ENCODE data around the gene TOB2. TPM values are rescaled to one million over a fixed set of nuclear protein-coding genes. Genes with fewer than 3 reads are reported as not detected.

The TOB2 gene, protein sequence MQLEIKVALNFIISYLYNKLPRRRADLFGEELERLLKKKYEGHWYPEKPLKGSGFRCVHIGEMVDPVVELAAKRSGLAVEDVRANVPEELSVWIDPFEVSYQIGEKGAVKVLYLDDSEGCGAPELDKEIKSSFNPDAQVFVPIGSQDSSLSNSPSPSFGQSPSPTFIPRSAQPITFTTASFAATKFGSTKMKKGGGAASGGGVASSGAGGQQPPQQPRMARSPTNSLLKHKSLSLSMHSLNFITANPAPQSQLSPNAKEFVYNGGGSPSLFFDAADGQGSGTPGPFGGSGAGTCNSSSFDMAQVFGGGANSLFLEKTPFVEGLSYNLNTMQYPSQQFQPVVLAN
- 10 to 100 TPM; 38.5 to 40.8 TPM for total RNA-seq

GRCh38 chr22:41446639-41447434 is at the start of gene TOB2:
Gene TOB2, minus strand, starts transcription at chr22:41446801. Its CDS starts 9,456 bp downstream, at chr22:41437345.
- peak within 1 kb of the TSS; percentile 86 for H3K27ac Mint-ChIP-seq
- H3K36me3 Mint-ChIP-seq (ENCODE audit: low read depth) = peaks cover 62% of the 10 kb centered on the region
- peaks cover 11% of the 10 kb centered on the region for H3K4me1 Mint-ChIP-seq
- peak; percentile 63 for ATAC-seq (replicated peaks)
- H3K27me3 Mint-ChIP-seq = no peaks in the 10 kb centered on the region
- H3K4me3 Mint-ChIP-seq = peak within 1 kb of the TSS; percentile 85
- H3K9me3 Mint-ChIP-seq = no peaks in the 10 kb centered on the region

- H3K27ac Mint-ChIP-seq = peak overlapping the region; percentile 24
- no peak overlapping the region for H3K4me3 Mint-ChIP-seq
- ATAC-seq (replicated peaks) = no peak
- H3K4me1 Mint-ChIP-seq = peaks cover 4% of the 10 kb centered on the region
- no peaks in the 10 kb centered on the region for H3K9me3 Mint-ChIP-seq
- H3K27me3 Mint-ChIP-seq = no peaks in the 10 kb centered on the region
- H3K36me3 Mint-ChIP-seq (ENCODE audit: low read depth) = no peaks in the 10 kb centered on the region
Observed at GRCh38 chr22:41491374-41492100, 44.9 kb upstream of the TOB2 start.

- no peak overlapping the region for H3K4me3 Mint-ChIP-seq
- peaks cover 5% of the 10 kb centered on the region for H3K36me3 Mint-ChIP-seq (ENCODE audit: low read depth)
- H3K4me1 Mint-ChIP-seq = peaks cover 9% of the 10 kb centered on the region
- H3K27me3 Mint-ChIP-seq = no peaks in the 10 kb centered on the region
- H3K27ac Mint-ChIP-seq = no peak overlapping the region
- ATAC-seq (replicated peaks) = no peak
- H3K9me3 Mint-ChIP-seq = no peaks in the 10 kb centered on the region
Observed at GRCh38 chr22:41488596-41489385, 42.2 kb upstream of the TOB2 start.

DNA sequence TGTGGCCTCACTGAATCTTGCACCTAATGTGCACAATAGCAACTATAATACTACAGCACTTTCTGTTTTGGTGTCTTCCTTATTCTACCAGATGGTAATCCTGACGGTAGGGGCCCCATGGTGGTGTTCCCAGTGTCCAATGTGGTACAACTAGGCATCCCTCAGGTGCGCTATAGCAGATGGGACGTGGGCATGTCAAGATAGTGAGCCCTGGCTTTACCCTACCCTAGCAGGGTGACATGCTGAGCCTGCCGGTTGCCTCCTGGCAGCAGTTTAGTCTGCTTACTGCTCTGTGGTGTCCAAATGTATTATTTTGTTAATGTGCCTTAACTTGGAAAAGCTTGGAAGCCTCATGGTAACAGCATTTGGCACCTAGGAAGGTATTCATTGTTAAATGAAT is 41.5 kb upstream of the TOB2 start:
- H3K9me3 Mint-ChIP-seq = no peaks in the 10 kb centered on the region
- H3K4me3 Mint-ChIP-seq = no peak overlapping the region
- no peak for ATAC-seq (replicated peaks)
- no peaks in the 10 kb centered on the region for H3K27me3 Mint-ChIP-seq
- H3K4me1 Mint-ChIP-seq = peaks cover 9% of the 10 kb centered on the region
- peak overlapping the region; percentile 44 for H3K27ac Mint-ChIP-seq
- H3K36me3 Mint-ChIP-seq (ENCODE audit: low read depth) = peaks cover 5% of the 10 kb centered on the region

DNA sequence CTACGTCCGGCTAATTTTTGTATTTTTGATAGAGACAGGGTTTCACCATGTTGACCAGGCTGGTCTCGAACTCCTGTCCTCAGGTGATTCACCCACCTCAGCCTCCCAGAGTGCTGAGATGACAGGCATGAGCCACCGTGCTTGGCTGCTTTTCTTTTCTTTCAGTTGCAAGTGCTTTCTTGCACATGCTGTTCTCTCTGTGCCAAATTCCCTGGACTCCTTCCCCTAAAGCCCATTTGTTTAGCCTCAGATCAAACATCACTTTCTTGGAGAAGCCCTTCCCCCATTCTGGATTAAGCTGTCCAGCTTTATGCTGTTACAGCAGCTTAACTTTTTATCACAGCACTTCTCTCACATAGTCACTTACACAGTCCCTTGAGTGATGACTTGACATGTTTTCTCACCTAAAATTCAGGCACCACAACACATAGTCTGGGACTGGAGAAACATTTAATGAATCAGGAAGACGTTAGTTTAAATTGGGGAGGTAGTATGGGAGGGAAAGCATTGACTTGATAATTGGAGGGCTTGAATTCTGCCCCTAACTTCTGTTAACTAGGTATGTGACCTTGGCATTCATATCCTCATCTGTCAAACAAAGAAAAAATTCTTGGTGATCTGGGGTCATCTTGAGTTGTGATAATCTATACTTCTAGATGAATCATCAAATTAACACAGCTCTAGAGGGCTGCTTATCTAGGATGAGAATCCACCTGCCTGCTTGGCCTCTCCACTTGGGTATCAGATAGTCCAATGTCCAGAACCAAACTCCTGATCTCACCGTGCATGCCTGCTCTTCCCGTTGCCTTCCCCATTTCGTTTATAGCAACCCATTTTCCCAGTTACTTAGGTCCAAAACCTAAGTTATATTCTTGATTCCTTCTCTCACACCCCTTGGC is 40.7 kb upstream of the TOB2 start:
- Mint-ChIP-seq H3K4me1 (peaks cover 15% of the 10 kb centered on the region), H3K27ac (peak overlapping the region; percentile 44), H3K4me3 (no peak overlapping the region), H3K27me3 (no peaks in the 10 kb centered on the region), H3K36me3 (ENCODE audit: low read depth) (peaks cover 5% of the 10 kb centered on the region), H3K9me3 (no peaks in the 10 kb centered on the region)
- no peak for ATAC-seq (replicated peaks)

DNA sequence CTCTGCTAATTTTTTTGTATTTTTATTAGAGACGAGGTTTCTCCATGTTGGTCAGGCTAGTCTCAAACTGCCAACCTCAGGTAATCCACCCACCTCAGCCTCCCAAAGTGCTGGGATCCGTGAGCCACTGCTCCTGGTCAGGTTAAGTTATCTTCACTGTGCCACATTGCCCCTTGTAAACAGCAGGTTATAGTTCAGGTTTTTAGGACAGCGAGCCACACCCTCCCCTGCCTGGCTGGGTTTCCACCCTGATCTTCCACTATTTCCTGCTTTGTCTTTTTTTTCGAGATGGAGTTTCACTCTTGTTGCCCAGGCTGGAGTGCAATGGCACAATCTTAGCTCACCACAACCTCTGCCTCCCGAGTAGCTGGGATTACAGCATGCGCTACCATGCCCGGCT is 38.4 kb upstream of the TOB2 start:
- Mint-ChIP-seq H3K36me3 (ENCODE audit: low read depth) (peaks cover 5% of the 10 kb centered on the region), H3K4me3 (no peak overlapping the region), H3K27me3 (no peaks in the 10 kb centered on the region), H3K4me1 (peaks cover 18% of the 10 kb centered on the region), H3K9me3 (no peaks in the 10 kb centered on the region), H3K27ac (no peak overlapping the region)
- ATAC-seq (replicated peaks) = no peak

DNA sequence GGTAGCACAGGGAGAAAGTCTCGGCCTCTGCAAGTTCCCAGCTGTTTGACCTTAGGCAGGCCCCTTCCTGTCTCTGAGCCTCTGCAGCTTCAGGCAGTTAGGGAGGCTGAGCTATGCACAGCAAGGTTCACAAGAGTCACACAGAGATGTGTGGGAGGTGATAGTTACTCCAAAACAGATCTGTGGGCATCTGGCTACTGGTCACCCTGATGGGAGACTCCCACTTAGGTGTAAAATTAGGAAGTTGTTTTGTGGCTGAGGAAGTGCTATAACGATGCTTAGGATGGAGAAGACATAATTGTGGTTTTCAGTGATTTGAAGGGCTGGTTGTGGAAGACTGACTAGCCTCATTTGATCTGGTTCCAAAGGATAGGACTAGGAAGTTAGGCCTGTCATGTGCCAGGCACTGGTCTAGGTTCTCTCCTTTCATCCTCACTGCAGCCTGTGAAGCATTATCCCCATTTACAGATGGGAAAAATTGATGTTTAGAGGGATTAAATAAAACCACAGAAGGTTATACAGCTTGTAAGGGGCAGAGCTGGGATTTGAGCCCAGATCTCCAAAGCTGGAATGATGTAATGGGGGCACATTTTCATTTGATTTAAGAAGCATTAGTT is 35.8 kb upstream of the TOB2 start:
- no peak for ATAC-seq (replicated peaks)
- H3K27ac Mint-ChIP-seq = peak overlapping the region; percentile 84

GRCh38 chr22:41481925-41482318 is 35.3 kb upstream of the TOB2 start:
- no peaks in the 10 kb centered on the region for H3K9me3 Mint-ChIP-seq

More for the DNA sequence above, 35.8 kb upstream of the TOB2 start:
- no peaks in the 10 kb centered on the region for H3K27me3 Mint-ChIP-seq
- H3K4me3 Mint-ChIP-seq = no peak overlapping the region
- no peaks in the 10 kb centered on the region for H3K9me3 Mint-ChIP-seq
- H3K4me1 Mint-ChIP-seq = peaks cover 22% of the 10 kb centered on the region
- H3K36me3 Mint-ChIP-seq (ENCODE audit: low read depth) = peaks cover 14% of the 10 kb centered on the region

GRCh38 chr22:41481131-41481830 is 34.7 kb upstream of the TOB2 start:
- ATAC-seq (replicated peaks) = no peak
- Mint-ChIP-seq H3K27ac (peak overlapping the region; percentile 84), H3K9me3 (no peaks in the 10 kb centered on the region), H3K4me3 (no peak overlapping the region), H3K27me3 (no peaks in the 10 kb centered on the region), H3K36me3 (ENCODE audit: low read depth) (peaks cover 14% of the 10 kb centered on the region), H3K4me1 (peaks cover 18% of the 10 kb centered on the region)

More at GRCh38 chr22:41481925-41482318, 35.3 kb upstream of the TOB2 start:
- H3K4me3 Mint-ChIP-seq = no peak overlapping the region
- H3K4me1 Mint-ChIP-seq = peaks cover 18% of the 10 kb centered on the region
- no peaks in the 10 kb centered on the region for H3K27me3 Mint-ChIP-seq
- H3K36me3 Mint-ChIP-seq (ENCODE audit: low read depth) = peaks cover 14% of the 10 kb centered on the region
- peak overlapping the region; percentile 84 for H3K27ac Mint-ChIP-seq
- no peak for ATAC-seq (replicated peaks)

DNA sequence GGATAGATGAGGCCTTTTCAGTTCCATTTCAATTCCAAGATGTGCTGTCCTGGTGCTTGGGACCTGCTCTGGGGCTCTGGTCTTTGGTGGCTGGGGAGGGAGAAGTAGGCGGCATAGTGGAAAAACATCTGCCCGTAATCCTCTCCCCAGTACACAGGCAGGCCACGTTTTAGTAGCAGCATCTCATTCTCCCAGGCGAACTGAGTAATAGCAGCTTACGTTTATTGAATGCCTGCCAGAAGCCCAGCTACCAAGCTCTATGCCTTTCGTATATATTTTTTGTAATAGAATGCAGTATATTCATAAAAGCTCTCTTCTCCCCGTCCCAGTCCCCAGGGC is 33.8 kb upstream of the TOB2 start:
- no peak overlapping the region for H3K4me3 Mint-ChIP-seq
- peaks cover 13% of the 10 kb centered on the region for H3K4me1 Mint-ChIP-seq
- H3K9me3 Mint-ChIP-seq = no peaks in the 10 kb centered on the region
- H3K27me3 Mint-ChIP-seq = no peaks in the 10 kb centered on the region
- no peak for ATAC-seq (replicated peaks)
- H3K27ac Mint-ChIP-seq = peak overlapping the region; percentile 79
- H3K36me3 Mint-ChIP-seq (ENCODE audit: low read depth) = peaks cover 9% of the 10 kb centered on the region

GRCh38 chr22:41479671-41480396 is 33.2 kb upstream of the TOB2 start:
- Mint-ChIP-seq H3K4me3 (no peak overlapping the region), H3K27me3 (no peaks in the 10 kb centered on the region), H3K36me3 (ENCODE audit: low read depth) (peaks cover 9% of the 10 kb centered on the region), H3K27ac (peak overlapping the region; percentile 79), H3K4me1 (peaks cover 13% of the 10 kb centered on the region), H3K9me3 (no peaks in the 10 kb centered on the region)
- no peak for ATAC-seq (replicated peaks)

Measured in activated T-helper 17 cell treated with anti-CD3 and anti-CD28 coated beads, Interleukin-2, amount 50 U/mL, for 72 hours (primary cell).